Neural cell (in vitro differentiated cells): ENCODE data around the gene UBE2O.

Source experiments
- EP300 ChIP-seq: fragments of 450-650 bp; conservative IDR thresholded peaks from 2 replicates; pipeline ENCODE4 v1.6.1; 2014; ENCODE audit warnings: antibody characterized with exemption, mild to moderate bottlenecking, moderate library complexity; ENCODE audit not compliant: poor library complexity, severe bottlenecking
- EZH2 ChIP-seq: fragments of 200-600, 300-800 bp; shearing (Covaris generic), sonication (generic); IDR thresholded peaks from 2 replicates; pipeline ENCODE4 v1.6.1; 2014; ENCODE audit warnings: antibody characterized with exemption, low read length, borderline replicate concordance, mild to moderate bottlenecking; ENCODE audit not compliant: insufficient read depth, poor library complexity, severe bottlenecking
- MXI1 ChIP-seq: fragments of 450-650 bp; conservative IDR thresholded peaks from 2 replicates; pipeline ENCODE4 v1.6.1; 2014; ENCODE audit warnings: antibody characterized with exemption, mild to moderate bottlenecking; ENCODE audit not compliant: poor library complexity, severe bottlenecking
- RAD21 ChIP-seq: fragments of 450-650 bp; conservative IDR thresholded peaks from 2 replicates; pipeline ENCODE4 v1.6.1; 2014; ENCODE audit warnings: antibody characterized with exemption, mild to moderate bottlenecking, moderate library complexity
- SMC3 ChIP-seq: fragments of 450-650 bp; conservative IDR thresholded peaks from 2 replicates; pipeline ENCODE4 v1.6.1; 2014; ENCODE audit warnings: antibody characterized with exemption, mild to moderate bottlenecking, moderate library complexity; ENCODE audit not compliant: poor library complexity
- TF ChIP-seq, protein P1 (sequence below): fragments of 450-650 bp; IDR thresholded peaks from 2 replicates; pipeline ENCODE4 v1.5.1; 2014; ENCODE audit warnings: antibody characterized with exemption, mild to moderate bottlenecking, moderate library complexity; ENCODE audit not compliant: poor library complexity, severe bottlenecking

DNA sequence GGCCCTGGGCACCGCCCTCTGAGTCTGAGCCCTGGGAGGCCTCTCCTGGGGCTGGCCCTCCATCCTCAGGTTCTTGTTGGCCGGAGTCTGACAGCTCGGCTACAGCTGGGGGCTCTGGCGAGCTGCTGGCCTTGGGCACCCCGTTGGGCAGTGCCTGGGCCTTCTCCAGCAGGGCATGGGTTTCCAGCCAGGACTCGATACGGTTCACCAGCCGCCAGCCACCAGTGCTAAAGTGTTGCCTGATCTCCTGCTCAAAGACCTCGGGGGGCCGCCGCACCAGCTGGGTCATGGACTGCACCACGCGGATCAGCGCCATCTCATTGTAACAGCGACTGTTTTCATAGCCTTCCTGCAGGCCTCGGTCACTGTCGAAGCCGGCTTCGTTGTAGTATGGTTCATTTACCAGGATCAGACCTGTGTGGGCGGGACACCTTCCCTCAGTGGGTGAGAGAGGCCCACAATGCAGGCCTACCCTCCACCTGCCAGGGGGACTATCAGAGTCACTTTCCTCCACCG is 61.7 kb downstream of the UBE2O start:
- TF ChIP-seq, protein P1, sequence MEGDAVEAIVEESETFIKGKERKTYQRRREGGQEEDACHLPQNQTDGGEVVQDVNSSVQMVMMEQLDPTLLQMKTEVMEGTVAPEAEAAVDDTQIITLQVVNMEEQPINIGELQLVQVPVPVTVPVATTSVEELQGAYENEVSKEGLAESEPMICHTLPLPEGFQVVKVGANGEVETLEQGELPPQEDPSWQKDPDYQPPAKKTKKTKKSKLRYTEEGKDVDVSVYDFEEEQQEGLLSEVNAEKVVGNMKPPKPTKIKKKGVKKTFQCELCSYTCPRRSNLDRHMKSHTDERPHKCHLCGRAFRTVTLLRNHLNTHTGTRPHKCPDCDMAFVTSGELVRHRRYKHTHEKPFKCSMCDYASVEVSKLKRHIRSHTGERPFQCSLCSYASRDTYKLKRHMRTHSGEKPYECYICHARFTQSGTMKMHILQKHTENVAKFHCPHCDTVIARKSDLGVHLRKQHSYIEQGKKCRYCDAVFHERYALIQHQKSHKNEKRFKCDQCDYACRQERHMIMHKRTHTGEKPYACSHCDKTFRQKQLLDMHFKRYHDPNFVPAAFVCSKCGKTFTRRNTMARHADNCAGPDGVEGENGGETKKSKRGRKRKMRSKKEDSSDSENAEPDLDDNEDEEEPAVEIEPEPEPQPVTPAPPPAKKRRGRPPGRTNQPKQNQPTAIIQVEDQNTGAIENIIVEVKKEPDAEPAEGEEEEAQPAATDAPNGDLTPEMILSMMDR, result no peak
- TF ChIP-seq MXI1 (no peak), EZH2 (no peak), EP300 (no peak), RAD21 (no peak), SMC3 (no peak)
